HEK293 (cell line): ENCODE data around the gene FOXE3.

Experiments used
- CTCF ChIA-PET: fragments of 350-600 bp; formaldehyde crosslinking; extraction: SDS; loops from one replicate; lab custom pipeline; 2021; ENCODE audit warnings: antibody characterized with exemption; lab: Yijun Ruan, JAX
- POLR2A ChIA-PET: fragments of 300-600 bp; formaldehyde crosslinking; extraction: SDS; loops from one replicate; lab custom pipeline; 2020; ENCODE audit warnings: antibody characterized with exemption, inconsistent platforms; lab: Yijun Ruan, JAX
- H3K27ac ChIP-seq: fragments of 200-500 bp; sonication (Bioruptor generic); 2 replicates; pipeline ENCODE4 v1.5.1; 2014; ENCODE audit warnings: low read depth, low read length, control low read depth, inconsistent platforms; ENCODE audit errors: extremely low read depth
- H3K36me3 ChIP-seq, 2 experiments: fragments of 200-500 bp in 1 of 2; sonication (Bioruptor generic) in 1 of 2; 1 replicate in 1 of 2; 2 replicates in 1 of 2; pipeline ENCODE4 v1.5.1; 2014 to 2017; ENCODE audit warnings: inconsistent platforms in 2 of 2, low read length in 2 of 2; ENCODE audit not compliant: control insufficient read depth in 2 of 2, insufficient read depth in 1 of 2
- H3K4me1 ChIP-seq: fragments of 200-500 bp; sonication (Bioruptor generic); 2 replicates; pipeline ENCODE4 v1.5.1; 2014; ENCODE audit warnings: mild to moderate bottlenecking, low read length, inconsistent platforms; ENCODE audit not compliant: control insufficient read depth, insufficient read depth
- H3K4me3 ChIP-seq: 2 replicates; pipeline ENCODE4 v1.5.1; 2011; ENCODE audit warnings: low read depth, mild to moderate bottlenecking, control low read depth, low read length, moderate library complexity
- H3K9me3 ChIP-seq: fragments of 200-500 bp; sonication (Bioruptor generic); 2 replicates; pipeline ENCODE4 v1.5.1; 2014; ENCODE audit warnings: low read depth, low read length, inconsistent platforms; ENCODE audit not compliant: control insufficient read depth, insufficient read depth
- FEZF1 ChIP-seq: fragments of 450-650 bp; formaldehyde crosslinking; IDR thresholded peaks from 2 replicates; pipeline ENCODE4 v1.5.1; 2016; ENCODE audit warnings: missing biosample characterization, missing genetic modification characterization
- KLF17 ChIP-seq: fragments of 450-650 bp; formaldehyde crosslinking; IDR thresholded peaks from 2 replicates; pipeline ENCODE4 v1.5.1; 2016; ENCODE audit warnings: missing biosample characterization, missing genetic modification characterization
- OSR2 ChIP-seq: fragments of 450-650 bp; formaldehyde crosslinking; IDR thresholded peaks from 2 replicates; pipeline ENCODE4 v1.5.1; 2016; ENCODE audit warnings: missing biosample characterization, missing genetic modification characterization
- PRDM6 ChIP-seq: fragments of 450-650 bp; formaldehyde crosslinking; IDR thresholded peaks from 2 replicates; pipeline ENCODE4 v1.5.1; 2017; ENCODE audit warnings: missing biosample characterization, missing genetic modification characterization
- RBAK ChIP-seq: fragments of 450-650 bp; formaldehyde crosslinking; IDR thresholded peaks from 2 replicates; pipeline ENCODE4 v1.5.1; 2016; ENCODE audit warnings: missing biosample characterization, missing genetic modification characterization
- SCRT2 ChIP-seq: fragments of 450-650 bp; formaldehyde crosslinking; IDR thresholded peaks from 2 replicates; pipeline ENCODE4 v1.5.1; 2016; ENCODE audit warnings: missing biosample characterization, missing genetic modification characterization
- SP3 ChIP-seq: fragments of 450-650 bp; formaldehyde crosslinking; IDR thresholded peaks from 2 replicates; pipeline ENCODE4 v1.5.1; 2016; ENCODE audit warnings: missing biosample characterization, missing genetic modification characterization
- SP7 ChIP-seq: fragments of 450-650 bp; formaldehyde crosslinking; IDR thresholded peaks from 2 replicates; pipeline ENCODE4 v1.5.1; 2016; ENCODE audit warnings: missing biosample characterization, missing genetic modification characterization
- YY1 ChIP-seq: fragments of 450-650 bp; formaldehyde crosslinking; IDR thresholded peaks from 2 replicates; pipeline ENCODE4 v1.5.1; 2018; ENCODE audit warnings: missing biosample characterization, missing genetic modification characterization
- ZIC2 ChIP-seq: fragments of 450-650 bp; formaldehyde crosslinking; IDR thresholded peaks from 2 replicates; pipeline ENCODE4 v1.5.1; 2016; ENCODE audit warnings: missing biosample characterization, missing genetic modification characterization
- ZNF174 ChIP-seq: fragments of 450-650 bp; formaldehyde crosslinking; IDR thresholded peaks from 2 replicates; pipeline ENCODE4 v1.5.0; 2017; ENCODE audit warnings: missing biosample characterization, mild to moderate bottlenecking, missing genetic modification characterization
- ZNF23 ChIP-seq: fragments of 450-650 bp; formaldehyde crosslinking; IDR thresholded peaks from 2 replicates; pipeline ENCODE4 v1.5.1; 2016; ENCODE audit warnings: missing biosample characterization, missing genetic modification characterization, borderline replicate concordance
- ZNF248 ChIP-seq: fragments of 450-650 bp; formaldehyde crosslinking; IDR thresholded peaks from 2 replicates; pipeline ENCODE4 v1.5.1; 2017; ENCODE audit warnings: missing biosample characterization, missing genetic modification characterization
- ZNF335 ChIP-seq: fragments of 450-650 bp; formaldehyde crosslinking; conservative IDR thresholded peaks from 2 replicates; pipeline ENCODE4 v1.5.1; 2016; ENCODE audit warnings: missing biosample characterization, missing genetic modification characterization
- ZNF366 ChIP-seq: fragments of 450-650 bp; formaldehyde crosslinking; conservative IDR thresholded peaks from 2 replicates; pipeline ENCODE4 v1.5.1; 2016; ENCODE audit warnings: missing biosample characterization, missing genetic modification characterization
- ZNF391 ChIP-seq: fragments of 450-650 bp; formaldehyde crosslinking; IDR thresholded peaks from 2 replicates; pipeline ENCODE4 v1.5.1; 2016; ENCODE audit warnings: low read depth, missing biosample characterization, missing genetic modification characterization, borderline replicate concordance
- ZNF514 ChIP-seq: fragments of 450-650 bp; formaldehyde crosslinking; IDR thresholded peaks from 2 replicates; pipeline ENCODE4 v1.5.1; 2016; ENCODE audit warnings: missing biosample characterization, missing genetic modification characterization
- ZNF530 ChIP-seq: fragments of 450-650 bp; formaldehyde crosslinking; IDR thresholded peaks from 2 replicates; pipeline ENCODE4 v1.5.1; 2016; ENCODE audit warnings: low read depth, missing biosample characterization, missing genetic modification characterization
- ZNF623 ChIP-seq: fragments of 450-650 bp; formaldehyde crosslinking; IDR thresholded peaks from 2 replicates; pipeline ENCODE4 v1.5.1; 2016; ENCODE audit warnings: missing biosample characterization, missing genetic modification characterization
- ZNF639 ChIP-seq: fragments of 450-650 bp; formaldehyde crosslinking; IDR thresholded peaks from 2 replicates; pipeline ENCODE4 v1.5.1; 2016; ENCODE audit warnings: missing biosample characterization, missing genetic modification characterization
- ZNF76 ChIP-seq: fragments of 450-650 bp; formaldehyde crosslinking; IDR thresholded peaks from 2 replicates; pipeline ENCODE4; 2016; ENCODE audit warnings: low read depth, missing biosample characterization, missing genetic modification characterization, borderline replicate concordance
- TF ChIP-seq, protein P1 (sequence below): fragments of 450-650 bp; formaldehyde crosslinking; optimal IDR thresholded peaks from 2 replicates; pipeline ENCODE3; 2016; ENCODE audit warnings: missing biosample characterization, mild to moderate bottlenecking, missing genetic modification characterization
- TF ChIP-seq, protein P2 (sequence below): fragments of 450-650 bp; formaldehyde crosslinking; IDR thresholded peaks from 2 replicates; pipeline ENCODE4 v1.5.1; 2016; ENCODE audit warnings: missing biosample characterization, missing genetic modification characterization, borderline replicate concordance

FOXE3 gene

GRCh38 chr1:47399138-47399845 is 16.8 kb upstream of the FOXE3 start:
- CTCF ChIA-PET: interaction anchor here (1.1 to 5.3 kb wide), 3 partner anchors 10 to 220 kb away, joined by 3 to 32 read pairs (median 3); no protein-coding TSS in a partner anchor
- Histone ChIP-seq H3K36me3 (no peaks in the 10 kb centered on the region), H3K27ac (no peak overlapping the region), H3K4me3 (no peak overlapping the region), H3K9me3 (no peaks in the 10 kb centered on the region), H3K4me1 (no peaks in the 10 kb centered on the region)
- TF ChIP-seq, protein P1, sequence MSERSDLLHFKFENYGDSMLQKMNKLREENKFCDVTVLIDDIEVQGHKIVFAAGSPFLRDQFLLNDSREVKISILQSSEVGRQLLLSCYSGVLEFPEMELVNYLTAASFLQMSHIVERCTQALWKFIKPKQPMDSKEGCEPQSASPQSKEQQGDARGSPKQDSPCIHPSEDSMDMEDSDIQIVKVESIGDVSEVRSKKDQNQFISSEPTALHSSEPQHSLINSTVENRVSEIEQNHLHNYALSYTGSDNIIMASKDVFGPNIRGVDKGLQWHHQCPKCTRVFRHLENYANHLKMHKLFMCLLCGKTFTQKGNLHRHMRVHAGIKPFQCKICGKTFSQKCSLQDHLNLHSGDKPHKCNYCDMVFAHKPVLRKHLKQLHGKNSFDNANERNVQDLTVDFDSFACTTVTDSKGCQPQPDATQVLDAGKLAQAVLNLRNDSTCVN (tag by site-specific recombination): no peak
- TF ChIP-seq FEZF1 (tag by site-specific recombination) (no peak), ZIC2 (no peak), SCRT2 (peak; percentile 21; the same call in 1 of the 2 replicates), ZNF623 (tag by site-specific recombination) (no peak)
- POLR2A ChIA-PET: no interaction called here

- TF ChIP-seq ZNF391: no peak
- no peak for TF ChIP-seq KLF17 (tag by site-specific recombination)
- no peak for TF ChIP-seq ZNF514 (tag by site-specific recombination)
- TF ChIP-seq, protein P2, sequence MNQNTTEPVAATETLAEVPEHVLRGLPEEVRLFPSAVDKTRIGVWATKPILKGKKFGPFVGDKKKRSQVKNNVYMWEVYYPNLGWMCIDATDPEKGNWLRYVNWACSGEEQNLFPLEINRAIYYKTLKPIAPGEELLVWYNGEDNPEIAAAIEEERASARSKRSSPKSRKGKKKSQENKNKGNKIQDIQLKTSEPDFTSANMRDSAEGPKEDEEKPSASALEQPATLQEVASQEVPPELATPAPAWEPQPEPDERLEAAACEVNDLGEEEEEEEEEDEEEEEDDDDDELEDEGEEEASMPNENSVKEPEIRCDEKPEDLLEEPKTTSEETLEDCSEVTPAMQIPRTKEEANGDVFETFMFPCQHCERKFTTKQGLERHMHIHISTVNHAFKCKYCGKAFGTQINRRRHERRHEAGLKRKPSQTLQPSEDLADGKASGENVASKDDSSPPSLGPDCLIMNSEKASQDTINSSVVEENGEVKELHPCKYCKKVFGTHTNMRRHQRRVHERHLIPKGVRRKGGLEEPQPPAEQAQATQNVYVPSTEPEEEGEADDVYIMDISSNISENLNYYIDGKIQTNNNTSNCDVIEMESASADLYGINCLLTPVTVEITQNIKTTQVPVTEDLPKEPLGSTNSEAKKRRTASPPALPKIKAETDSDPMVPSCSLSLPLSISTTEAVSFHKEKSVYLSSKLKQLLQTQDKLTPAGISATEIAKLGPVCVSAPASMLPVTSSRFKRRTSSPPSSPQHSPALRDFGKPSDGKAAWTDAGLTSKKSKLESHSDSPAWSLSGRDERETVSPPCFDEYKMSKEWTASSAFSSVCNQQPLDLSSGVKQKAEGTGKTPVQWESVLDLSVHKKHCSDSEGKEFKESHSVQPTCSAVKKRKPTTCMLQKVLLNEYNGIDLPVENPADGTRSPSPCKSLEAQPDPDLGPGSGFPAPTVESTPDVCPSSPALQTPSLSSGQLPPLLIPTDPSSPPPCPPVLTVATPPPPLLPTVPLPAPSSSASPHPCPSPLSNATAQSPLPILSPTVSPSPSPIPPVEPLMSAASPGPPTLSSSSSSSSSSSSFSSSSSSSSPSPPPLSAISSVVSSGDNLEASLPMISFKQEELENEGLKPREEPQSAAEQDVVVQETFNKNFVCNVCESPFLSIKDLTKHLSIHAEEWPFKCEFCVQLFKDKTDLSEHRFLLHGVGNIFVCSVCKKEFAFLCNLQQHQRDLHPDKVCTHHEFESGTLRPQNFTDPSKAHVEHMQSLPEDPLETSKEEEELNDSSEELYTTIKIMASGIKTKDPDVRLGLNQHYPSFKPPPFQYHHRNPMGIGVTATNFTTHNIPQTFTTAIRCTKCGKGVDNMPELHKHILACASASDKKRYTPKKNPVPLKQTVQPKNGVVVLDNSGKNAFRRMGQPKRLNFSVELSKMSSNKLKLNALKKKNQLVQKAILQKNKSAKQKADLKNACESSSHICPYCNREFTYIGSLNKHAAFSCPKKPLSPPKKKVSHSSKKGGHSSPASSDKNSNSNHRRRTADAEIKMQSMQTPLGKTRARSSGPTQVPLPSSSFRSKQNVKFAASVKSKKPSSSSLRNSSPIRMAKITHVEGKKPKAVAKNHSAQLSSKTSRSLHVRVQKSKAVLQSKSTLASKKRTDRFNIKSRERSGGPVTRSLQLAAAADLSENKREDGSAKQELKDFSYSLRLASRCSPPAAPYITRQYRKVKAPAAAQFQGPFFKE (tag by site-specific recombination): no peak
- no peak for TF ChIP-seq RBAK (tag by site-specific recombination)
- TF ChIP-seq ZNF248 (tag by site-specific recombination): no peak
- no peak for TF ChIP-seq ZNF174 (tag by site-specific recombination)
- peak; percentile 42; the same call in 1 of the 2 replicates for TF ChIP-seq OSR2 (tag by site-specific recombination)
- TF ChIP-seq ZNF530 (tag by site-specific recombination): no peak
- TF ChIP-seq ZNF639: no peak
- TF ChIP-seq PRDM6 (tag by site-specific recombination): peak; percentile 63
- no peak for TF ChIP-seq ZNF23 (tag by site-specific recombination)
- TF ChIP-seq SP3: no peak
- TF ChIP-seq ZNF335 (tag by site-specific recombination): no peak
- no peak for TF ChIP-seq SP7 (tag by site-specific recombination)
- no peak for TF ChIP-seq YY1 (tag by site-specific recombination)
- TF ChIP-seq ZNF366 (tag by site-specific recombination): no peak
- 0 out of 2 replicates have a peak, but pooled peaks have one; percentile 8 for TF ChIP-seq FEZF1 (tag by site-specific recombination)
- no peak for TF ChIP-seq ZNF76 (tag by site-specific recombination)
- Histone ChIP-seq H3K4me3 (no peak overlapping the region), H3K9me3 (no peaks in the 10 kb centered on the region), H3K4me1 (no peaks in the 10 kb centered on the region), H3K27ac (no peak overlapping the region), H3K36me3 (no peaks in the 10 kb centered on the region)
- ChIA-PET CTCF (interaction anchor here (1.1 to 5.3 kb wide), 3 partner anchors 10 to 221 kb away, joined by 3 to 32 read pairs (median 3); no protein-coding TSS in a partner anchor), POLR2A (no interaction called here)
Observed at GRCh38 chr1:47399846-47400155, 16.3 kb upstream of the FOXE3 start.
